ENCODE data around the gene MT1F.

GRCh38 chr16:56630134-56630533 lies 27.6 kb upstream of the MT1F start:
- TF ChIP-seq GATA3 (IDR thresholded peaks at IDR 0.05; ENCODE audit: low read depth, low read length) (no peak), GATA2 (IDR thresholded peaks at IDR 0.05; ENCODE audit: low read depth, low read length) (no peak)
